ENCODE data around the gene ACADL. TPM values are rescaled to one million over a fixed set of nuclear protein-coding genes. Genes with fewer than 3 reads are reported as not detected.

Gene ACADL
- total and polyA plus RNA-seq, 9 donors, result 4.5 to 39.0 (median 10.5) TPM

DNA sequence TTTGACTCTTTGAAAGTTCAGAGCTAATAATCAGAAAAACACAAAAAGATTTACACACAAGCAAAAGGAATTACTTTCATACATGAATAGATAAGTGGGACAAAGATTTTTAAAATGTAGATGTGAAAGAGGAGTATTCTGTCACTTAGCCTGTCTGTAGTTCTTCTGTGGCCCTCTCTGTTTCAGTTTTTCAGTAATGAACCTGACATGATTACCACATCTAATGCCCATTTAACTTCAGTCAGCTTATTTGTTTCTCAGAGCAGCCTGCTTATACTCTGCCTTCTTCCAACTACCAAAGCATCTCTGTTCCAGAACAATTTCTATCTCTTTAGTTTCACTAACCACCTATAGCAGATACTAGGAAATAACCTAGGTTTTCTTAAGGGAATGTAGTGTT lies 34.4 kb upstream of the ACADL start:
- intact Hi-C loops (cut with DNase I), result no loop called here
- TF ChIP-seq, protein P1, sequence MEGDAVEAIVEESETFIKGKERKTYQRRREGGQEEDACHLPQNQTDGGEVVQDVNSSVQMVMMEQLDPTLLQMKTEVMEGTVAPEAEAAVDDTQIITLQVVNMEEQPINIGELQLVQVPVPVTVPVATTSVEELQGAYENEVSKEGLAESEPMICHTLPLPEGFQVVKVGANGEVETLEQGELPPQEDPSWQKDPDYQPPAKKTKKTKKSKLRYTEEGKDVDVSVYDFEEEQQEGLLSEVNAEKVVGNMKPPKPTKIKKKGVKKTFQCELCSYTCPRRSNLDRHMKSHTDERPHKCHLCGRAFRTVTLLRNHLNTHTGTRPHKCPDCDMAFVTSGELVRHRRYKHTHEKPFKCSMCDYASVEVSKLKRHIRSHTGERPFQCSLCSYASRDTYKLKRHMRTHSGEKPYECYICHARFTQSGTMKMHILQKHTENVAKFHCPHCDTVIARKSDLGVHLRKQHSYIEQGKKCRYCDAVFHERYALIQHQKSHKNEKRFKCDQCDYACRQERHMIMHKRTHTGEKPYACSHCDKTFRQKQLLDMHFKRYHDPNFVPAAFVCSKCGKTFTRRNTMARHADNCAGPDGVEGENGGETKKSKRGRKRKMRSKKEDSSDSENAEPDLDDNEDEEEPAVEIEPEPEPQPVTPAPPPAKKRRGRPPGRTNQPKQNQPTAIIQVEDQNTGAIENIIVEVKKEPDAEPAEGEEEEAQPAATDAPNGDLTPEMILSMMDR (IDR thresholded peaks at IDR 0.05), result no peak
- TF ChIP-seq POLR2A (IDR thresholded peaks at IDR 0.05), result no peak
- TF ChIP-seq EP300 (IDR thresholded peaks at IDR 0.05), result no peak
- DNase-seq, result no peak
- no peaks in the 10 kb centered on the region for H3K9me3 ChIP-seq
- no peak overlapping the region for H3K27ac ChIP-seq
- H3K4me1 ChIP-seq (ENCODE audit: insufficient read depth), result no peaks in the 10 kb centered on the region
- H3K4me3 ChIP-seq, result no peak overlapping the region
- no peaks in the 10 kb centered on the region for H3K36me3 ChIP-seq
- no peaks in the 10 kb centered on the region for H3K27me3 ChIP-seq

DNA sequence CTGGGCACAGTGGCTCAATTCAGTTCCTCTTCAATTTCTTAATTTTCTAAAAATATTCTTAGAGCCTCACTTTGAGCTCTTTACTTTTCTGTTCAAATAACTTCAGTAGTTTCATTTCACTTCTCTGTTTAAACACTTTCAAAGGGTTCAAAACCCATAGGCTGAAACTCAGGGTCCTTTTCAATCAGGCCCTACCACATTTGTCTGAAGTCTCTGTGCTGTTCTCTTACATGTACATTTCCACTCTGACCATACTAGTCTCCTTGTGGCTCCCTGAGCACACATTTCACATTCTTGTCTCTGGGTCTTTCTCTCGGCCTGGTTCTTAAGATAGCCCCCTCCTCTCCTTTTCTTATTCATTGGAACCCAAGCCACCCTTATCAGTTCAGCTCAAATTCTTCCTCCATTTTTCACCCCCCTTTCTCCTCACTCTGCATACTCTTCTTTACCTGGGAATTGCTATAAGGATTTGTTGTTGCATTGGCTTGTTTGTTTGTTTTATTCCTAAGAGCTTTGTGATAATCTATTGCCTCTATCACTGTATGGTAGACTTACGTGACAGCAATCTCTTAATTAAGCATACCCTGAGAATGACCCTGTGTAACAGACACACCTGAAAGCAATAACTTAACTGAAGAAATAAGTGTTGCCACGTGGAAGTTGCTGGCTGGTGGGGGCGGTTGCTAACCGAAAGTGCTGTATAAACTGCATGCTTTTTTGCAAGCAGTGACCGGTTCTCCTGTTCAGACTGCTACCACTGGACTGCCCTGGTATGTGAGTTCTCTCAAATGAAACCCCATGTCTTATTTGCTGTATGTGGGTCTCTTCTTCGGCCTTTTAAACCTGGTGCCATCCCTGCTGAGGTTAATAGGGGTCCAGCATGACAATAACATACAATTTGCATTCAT lies 27.7 kb upstream of the ACADL start:
- TF ChIP-seq POLR2A (IDR thresholded peaks at IDR 0.05) (no peak), EP300 (IDR thresholded peaks at IDR 0.05) (no peak)
- TF ChIP-seq, protein P1 (IDR thresholded peaks at IDR 0.05), result no peak
- intact Hi-C loops (cut with DNase I), result no loop called here
- H3K36me3 ChIP-seq, result no peaks in the 10 kb centered on the region
- no peak overlapping the region for H3K4me3 ChIP-seq
- WGBS, 3 donors, result 73 to 78% (median 76%) methylated on average over 7 of the region's 7 CpGs
- H3K4me1 ChIP-seq (ENCODE audit: insufficient read depth), result no peaks in the 10 kb centered on the region
- no peaks in the 10 kb centered on the region for H3K9me3 ChIP-seq
- H3K27ac ChIP-seq, result no peak overlapping the region
- no peak for DNase-seq
- H3K27me3 ChIP-seq, result no peaks in the 10 kb centered on the region

DNA sequence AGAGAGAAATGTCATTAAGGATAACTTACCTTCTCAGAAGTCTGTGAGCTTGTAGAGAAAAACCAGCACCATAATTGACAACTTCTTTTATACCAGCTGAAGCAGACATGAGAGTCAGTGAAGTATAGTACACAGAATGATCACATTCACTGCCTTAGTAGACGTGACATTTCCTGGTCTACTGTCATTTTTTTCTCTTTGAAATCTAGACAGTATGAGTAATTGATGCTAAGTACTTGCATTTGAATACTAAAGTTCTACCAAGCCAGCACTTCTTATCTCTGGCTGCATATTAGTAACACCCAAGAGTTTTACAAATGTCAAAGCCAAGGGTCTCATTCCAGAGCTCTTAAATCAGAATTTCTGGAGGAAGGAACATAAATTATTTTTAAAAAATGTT lies 25.4 kb upstream of the ACADL start:
- DNase-seq, result no peak
- 52 to 79% (median 61%) methylated on average over 1 of the region's 1 CpG for WGBS, 3 donors
- Histone ChIP-seq H3K27me3 (no peaks in the 10 kb centered on the region), H3K4me1 (ENCODE audit: insufficient read depth) (no peaks in the 10 kb centered on the region), H3K9me3 (no peaks in the 10 kb centered on the region), H3K4me3 (no peak overlapping the region), H3K36me3 (no peaks in the 10 kb centered on the region), H3K27ac (no peak overlapping the region)
- TF ChIP-seq EP300 (IDR thresholded peaks at IDR 0.05) (no peak), POLR2A (IDR thresholded peaks at IDR 0.05) (no peak)
- TF ChIP-seq, protein P1 (IDR thresholded peaks at IDR 0.05), result no peak
- intact Hi-C loops (cut with DNase I), result no loop called here

DNA sequence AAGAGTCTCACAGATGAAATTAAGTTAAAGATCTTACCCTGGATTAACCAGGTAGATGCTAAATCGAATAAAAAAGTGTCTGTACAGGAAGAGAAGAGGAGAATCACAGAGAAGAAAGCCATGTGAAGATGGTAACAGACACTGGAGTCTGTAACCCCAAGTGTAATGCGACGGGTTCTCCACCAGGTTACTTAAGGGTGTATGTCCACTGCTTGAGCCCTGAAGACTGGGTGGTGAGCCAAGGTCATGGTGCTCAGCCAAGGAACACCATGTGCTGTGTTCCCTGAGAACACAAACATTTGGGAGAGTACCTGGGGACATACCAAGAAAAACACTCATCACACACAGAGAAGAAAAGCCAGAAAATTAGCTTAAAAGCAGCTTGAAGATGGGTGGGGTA lies 8.2 kb upstream of the ACADL start:
- intact Hi-C loops (cut with DNase I), result no loop called here
- H3K36me3 ChIP-seq, result no peaks in the 10 kb centered on the region
- peak in 2 of 5 donors; percentile 44 to 83 for DNase-seq
- H3K4me1 ChIP-seq (ENCODE audit: insufficient read depth), result no peaks in the 10 kb centered on the region
- H3K9me3 ChIP-seq, result no peaks in the 10 kb centered on the region
- WGBS, 3 donors, result 62 to 76% (median 74%) methylated on average over 3 of the region's 3 CpGs
- H3K27me3 ChIP-seq, result no peaks in the 10 kb centered on the region
- H3K27ac ChIP-seq, result no peak overlapping the region
- TF ChIP-seq POLR2A (IDR thresholded peaks at IDR 0.05) (no peak), EP300 (IDR thresholded peaks at IDR 0.05) (no peak)
- TF ChIP-seq, protein P1 (IDR thresholded peaks at IDR 0.05), result no peak
- no peak overlapping the region for H3K4me3 ChIP-seq

All from ovary (tissue), 9 donors.